Inflammatory macrophage treated with lipopolysaccharide for 4 hours (primary cell): ENCODE measurements around the gene PRRG1.
"Not testable (repeated sequence)": the region's sequence is repeated elsewhere in the genome, so short reads cannot be mapped to it uniquely, and the experiment has no call there.

Experiments
- DNase-seq: peaks from one replicate; pipeline ENCODE4 v3.0.0-alpha.2; 2020

Gene PRRG1

DNA sequence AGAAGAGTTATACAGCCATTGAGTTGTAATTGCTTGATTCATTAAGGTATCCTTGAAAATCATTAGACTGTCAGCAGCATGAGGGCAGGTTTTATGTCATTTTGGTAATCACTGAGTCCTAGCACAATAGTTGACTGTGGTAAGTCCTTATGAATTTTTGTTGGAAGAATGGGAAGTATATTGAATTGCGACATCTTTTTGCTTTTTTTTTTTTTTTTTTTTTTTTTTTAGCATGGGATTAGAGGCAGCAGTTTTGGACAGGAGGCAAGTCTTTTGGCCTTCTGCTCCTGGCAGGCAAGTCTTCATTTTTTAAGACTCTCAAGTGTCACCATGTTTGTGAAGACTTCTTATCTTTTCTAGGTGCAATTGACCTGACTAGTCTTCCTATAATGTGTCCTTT, 29.7 kb downstream of the PRRG1 start:
- no peak for DNase-seq

DNA sequence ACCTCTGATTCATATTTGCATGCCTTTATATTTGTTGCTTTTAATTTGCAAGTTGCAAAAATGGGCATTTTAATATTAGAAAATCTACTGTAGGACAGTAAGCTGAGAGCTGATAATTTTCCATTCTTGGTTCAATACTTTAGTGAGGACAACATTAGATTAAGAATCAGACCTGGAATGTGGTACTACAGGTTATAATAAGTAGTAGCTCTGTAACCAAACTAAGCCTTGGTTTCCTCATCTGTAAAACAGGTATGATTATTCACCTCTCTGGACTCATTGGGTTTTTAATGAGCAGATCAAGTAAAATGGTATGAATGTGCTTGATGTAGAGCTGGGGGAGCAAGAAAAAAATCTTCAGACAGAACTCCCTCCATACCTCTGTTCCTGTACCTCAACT, 31.1 kb downstream of the PRRG1 start:
- DNase-seq: no peak

DNA sequence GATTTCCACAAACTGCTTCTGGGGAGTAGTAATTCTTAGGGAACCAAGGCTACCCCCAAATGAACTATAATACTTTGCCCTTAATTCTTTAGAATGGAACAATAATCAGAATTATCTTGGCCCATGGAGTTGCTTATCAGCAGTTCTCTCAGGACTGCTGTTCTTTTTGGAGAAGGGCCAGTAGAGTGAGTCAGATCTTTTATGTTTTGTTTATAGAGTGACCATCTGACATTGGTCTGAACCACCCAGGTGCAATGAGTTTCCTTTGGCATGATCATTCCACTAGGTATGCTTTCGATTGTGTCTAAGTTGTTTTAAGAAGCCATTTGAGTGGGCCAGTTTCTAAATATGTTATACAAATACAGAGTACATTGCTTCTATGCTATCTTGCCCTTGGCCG, 31.8 kb downstream of the PRRG1 start:
- DNase-seq: no peak

DNA sequence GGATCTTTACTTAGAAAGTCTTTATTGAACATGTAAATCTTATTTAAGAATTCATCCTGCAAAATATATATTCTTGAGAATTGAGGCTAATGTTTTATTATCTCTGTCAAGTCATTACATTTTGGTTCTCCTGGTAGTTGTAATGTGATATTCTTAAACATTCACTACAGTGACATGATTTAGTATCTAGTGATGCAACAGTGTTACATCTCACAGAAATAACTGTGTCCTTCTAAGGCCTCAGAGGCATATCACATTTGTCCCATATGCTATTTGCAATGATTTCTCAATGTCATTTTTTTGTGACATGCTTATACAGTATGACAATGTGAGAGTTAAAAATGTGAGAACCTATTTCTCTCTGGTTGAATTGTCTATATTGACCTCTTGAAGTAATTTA, 34.1 kb downstream of the PRRG1 start:
- DNase-seq: no peak

DNA sequence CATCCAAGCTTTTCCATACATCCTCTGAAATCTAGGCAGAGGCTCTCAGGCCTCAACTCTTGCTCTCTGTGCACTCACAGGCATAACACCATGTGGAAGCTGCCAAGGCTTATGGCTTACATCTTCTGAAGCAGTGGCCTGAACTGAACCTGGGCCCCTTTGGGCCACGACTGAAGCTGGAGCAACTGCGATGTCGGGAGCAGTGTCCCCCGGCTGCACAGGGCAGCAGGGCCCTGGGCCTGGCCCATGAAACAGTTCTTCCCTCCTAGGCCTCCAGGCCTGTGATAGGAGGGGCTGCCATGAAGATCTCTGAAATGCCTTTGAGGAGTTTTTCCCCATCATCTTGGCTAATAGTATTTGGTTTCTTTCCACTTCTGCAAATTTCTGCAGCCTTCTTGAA, 39.2 kb downstream of the PRRG1 start:
- no peak for DNase-seq

DNA sequence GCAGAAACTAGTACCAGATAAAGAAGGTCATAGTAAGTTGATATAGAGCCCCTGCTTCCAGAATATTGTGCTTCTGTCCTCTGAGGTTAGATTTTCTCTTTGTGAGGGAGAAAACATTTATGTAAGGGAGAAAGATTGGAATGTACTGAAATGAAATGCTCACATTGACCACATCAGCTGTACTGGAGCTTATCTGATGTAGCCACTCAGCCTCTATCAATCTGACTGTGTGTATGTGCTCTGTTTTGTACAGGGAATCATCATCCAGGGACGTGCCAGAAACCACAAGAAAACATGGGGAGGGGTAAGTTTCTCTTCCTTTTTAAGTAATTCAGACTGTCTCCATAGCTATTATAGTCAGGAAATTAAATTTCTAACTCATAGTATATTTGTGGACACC, 56.8 kb downstream of the PRRG1 start:
- DNase-seq: no peak

DNA sequence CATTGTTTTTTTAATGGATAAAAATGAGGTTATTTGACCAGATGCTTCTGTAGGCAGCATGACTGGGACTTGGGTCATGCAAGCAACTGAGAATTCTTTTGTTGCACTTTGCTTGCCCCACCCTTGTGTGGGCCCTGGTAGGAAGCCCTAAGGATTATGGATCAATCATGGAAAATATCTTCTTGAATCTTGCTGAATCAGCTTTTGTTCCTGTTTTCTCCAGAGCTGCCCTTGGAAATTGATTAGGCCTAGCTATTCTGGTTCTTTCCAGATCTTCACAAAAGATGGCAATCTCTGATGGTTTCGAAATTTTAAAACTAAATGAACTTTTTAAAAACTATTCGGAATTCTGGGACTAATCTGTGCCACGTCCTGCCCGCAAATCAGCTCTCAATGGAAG, 58.6 kb downstream of the PRRG1 start:
- DNase-seq: no peak

DNA sequence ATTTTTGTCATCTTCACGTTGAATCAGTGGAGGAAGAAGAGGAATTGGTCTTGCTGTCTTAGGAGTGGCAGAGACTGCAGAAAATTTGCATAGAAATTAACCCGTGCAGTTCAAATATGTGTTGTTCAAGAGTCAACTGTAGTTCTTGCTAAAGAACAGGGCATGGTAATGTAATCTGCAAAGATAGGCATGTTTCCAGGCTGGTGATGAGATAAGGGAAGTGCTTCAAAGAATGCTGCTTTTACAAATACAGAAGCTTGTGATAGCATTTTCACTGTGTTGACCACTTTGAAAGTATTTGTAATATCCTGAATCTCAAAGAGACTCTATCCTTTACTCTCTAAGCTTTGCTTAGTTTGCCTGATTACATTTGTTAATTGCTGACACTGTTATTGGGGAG, 60.1 kb downstream of the PRRG1 start:
- peak; percentile 2 for DNase-seq

DNA sequence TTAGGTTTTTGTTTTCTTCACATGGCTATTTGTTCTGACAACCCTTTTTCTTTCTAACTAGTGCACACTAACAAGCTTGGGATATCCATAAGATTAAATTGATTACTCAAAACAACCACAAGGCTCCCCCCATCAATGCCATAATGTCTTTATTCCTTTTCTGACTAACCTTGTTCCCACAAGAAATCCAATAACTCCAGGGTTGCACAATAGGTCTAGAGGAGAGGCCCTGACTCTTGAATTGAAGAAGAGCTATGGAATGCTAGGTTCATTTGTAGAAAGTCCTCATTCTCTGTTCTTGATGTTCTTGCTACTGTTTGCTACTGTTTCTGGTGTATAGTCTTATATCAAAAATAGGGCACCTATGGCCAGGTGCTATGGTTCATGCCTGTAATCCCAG, 71.0 kb downstream of the PRRG1 start:
- no peak for DNase-seq

DNA sequence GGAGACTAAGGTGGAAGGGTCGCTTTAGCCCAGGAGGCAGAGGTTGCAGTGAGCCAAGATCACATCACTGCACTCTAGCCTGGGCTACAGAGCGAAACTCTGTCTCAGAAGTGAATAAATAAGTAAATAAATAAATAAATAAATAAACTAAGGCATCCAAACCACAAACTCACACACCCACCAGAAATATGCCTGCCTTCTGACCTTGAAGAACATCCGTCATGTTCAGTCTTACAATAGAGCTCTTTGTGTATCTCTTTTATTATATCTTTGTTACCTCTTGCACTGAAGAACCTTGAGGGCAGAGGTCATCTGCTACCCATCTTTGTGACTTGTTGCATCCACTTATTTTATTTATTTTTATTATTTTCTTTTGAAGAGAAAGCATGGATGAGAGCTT, 71.6 kb downstream of the PRRG1 start:
- no peak for DNase-seq

DNA sequence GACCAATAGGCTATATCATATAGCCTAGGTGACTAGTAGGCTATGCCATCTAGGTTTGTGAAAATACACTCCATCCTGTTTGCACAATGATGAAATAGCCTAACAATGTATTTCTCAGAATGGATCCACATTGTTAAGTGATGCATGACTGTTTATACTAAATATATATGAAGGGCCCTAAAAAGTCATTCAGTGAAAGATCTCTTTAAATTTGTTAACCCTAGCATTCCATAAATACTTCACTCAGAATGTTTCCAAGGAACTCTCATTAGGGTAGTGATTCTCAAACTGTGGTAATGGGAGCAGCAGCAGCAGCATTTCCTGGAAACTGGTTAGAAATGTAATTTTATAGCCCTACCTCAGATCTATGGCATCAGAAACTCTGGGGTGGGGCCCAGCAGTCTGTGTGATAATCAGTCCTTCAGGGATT, 74.9 kb downstream of the PRRG1 start:
- DNase-seq: no peak

DNA sequence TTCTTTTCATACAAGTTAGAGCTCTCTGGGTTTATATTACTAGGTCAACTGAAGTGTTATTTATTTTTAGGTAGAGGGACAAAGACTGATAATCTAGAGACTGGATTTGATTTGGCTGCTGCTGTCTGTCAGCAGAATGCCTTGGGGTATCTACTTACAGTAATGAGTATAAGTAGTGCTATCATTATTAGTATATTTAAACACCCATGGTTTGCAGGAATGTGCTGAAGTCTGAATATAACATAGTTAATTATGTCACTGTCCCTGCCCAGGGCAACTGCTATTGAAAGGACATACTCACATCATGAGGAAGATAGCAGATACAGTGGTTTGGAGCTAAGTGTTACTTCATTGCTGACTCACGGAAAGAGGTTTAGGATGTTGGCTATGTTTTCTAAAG, 76.2 kb downstream of the PRRG1 start:
- DNase-seq: no peak

DNA sequence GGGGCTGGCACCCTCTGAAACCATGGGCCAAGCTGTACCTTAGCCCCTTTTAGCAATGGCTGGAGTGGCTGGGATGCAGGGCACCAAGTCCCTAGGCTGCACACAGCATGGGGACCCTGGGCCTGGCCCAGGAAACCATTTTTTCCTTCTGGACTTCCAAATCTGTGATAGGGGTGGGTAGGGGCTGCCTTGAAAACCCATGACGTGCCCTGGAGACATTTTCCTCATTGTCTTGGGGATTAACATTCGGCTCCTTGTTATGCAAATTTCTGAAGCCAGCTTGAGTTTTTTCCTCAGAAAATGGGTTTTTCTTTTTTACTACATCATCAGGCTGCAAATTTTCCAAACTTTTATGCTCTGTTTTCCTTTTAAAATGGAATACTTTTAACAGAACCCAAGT, 79.8 kb downstream of the PRRG1 start:
- DNase-seq: not testable (repeated sequence)

DNA sequence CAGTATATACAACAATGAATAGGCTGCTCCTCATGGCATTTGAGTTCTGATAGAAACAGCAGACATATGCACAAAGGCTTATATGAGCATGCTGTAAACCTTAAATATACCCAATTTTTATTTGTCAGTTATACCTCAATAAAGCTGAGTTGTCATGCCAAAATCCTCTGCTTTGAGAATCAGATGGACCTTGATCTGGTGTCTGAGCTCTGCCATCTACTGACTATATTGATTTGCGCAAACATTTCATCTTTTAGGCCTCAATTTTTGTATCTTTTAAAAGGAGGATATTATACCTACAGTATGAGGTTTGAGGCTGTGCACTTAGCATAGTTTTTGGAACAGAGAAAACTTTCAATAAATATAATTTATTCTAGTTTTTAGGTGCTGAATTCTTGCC, 85.2 kb downstream of the PRRG1 start:
- no peak for DNase-seq

DNA sequence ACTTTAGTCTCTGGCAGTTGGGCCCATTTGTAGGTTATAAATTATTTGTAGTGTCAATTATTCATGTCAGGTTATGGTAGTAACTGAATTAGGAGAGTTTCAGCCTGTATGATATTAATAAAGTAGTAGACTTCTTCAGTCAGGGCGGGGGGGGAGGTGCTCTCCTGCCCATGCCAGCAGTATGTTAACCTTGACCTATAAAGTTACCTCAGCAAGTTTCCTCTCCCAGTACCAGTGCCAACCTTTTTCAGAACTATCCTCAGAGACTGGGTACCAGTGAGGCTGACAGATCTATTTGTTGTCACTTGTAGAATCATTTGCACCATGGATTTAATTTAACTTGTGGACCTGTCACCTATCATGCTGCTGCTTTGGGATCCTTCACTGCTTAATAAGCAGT, 88.0 kb downstream of the PRRG1 start:
- no peak for DNase-seq

DNA sequence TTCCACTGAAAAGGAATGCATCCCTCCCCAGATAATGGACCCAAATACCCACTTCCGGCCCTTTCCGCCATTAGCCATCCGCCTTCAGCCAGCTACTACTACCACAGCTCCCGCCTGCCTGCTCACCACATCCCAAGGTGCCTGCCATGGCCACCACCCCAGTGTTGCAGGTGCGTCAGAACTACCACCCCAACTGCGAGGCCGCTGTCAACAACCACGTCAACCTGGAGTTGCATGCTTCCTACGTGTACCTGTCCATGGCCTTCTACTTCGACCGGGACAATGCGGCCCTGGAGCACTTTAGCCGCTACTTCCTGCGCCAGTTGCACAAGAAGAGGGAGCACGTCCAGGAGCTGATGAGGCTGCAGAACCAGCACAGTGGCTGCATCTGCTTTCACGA, 92.2 kb downstream of the PRRG1 start:
- DNase-seq: no peak

DNA sequence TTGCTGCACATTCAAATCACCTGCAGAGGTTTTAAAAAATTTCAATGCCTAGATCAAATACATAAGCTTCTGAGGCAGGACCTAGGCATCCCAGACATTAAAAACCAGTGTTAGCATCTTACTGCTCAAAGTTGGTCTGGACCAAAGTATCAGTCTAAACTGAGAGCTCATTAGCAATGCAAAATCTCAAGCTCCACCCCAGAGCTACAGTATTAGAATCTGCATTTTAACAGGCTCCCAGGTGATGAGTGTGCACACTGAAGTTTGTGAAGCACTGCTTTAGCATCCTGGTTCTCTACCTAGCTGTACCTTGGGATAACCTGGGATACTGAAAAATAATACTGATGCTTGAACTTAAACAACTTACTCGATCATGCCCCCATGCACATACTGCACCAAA, 96.0 kb downstream of the PRRG1 start:
- no peak for DNase-seq

DNA sequence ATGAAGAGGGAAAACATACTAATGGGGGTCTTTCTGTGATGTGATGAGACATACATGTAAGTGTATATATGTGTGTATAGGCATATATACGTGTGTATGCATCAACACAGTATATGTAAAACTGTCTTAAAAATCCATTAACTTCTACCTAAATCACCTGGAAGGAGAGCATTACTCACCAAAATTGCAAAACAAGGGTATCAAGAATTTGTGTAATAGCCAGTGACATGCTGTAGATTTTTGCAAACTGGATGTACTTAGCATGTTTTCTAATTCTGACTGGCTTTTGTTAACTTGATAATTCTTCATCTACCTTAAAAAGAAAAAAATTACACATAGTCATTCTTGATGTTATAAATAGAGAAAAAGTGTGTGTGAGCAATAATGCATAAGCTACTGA, 104.7 kb downstream of the PRRG1 start:
- DNase-seq: no peak

DNA sequence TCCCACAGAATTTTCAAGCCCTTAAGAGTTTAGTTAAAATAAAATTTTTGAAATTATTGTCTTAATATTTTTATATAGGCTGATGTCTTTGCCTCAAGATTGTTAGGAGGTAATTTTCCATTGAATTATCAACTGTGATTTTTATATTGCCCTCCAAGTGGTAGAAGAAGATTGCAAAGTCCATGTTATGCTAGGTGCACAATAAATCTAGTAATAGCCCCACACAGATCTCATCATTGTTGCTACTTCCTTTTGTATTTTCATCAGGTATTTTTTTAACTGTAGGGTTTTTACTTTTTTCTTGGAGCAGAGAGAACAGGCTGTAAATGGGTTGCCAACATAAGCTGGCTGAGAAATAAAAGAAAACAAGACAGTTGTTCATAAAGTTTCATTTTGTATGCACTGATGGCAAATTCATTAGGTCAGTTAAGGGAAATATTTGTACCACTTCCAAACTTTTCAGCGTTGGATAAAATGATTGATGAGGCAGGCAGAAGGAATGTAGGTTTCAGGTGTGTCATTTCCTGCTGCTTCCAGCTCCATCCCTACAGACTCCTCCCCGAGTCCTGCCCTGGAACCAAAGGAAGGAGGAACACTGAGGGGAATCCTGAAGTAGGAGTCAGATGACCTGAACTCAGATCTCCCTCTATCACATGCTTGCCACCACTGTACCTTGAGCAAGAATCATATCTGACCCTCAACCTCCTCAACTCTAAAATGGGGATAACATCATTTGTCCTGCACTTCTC, 105.5 kb downstream of the PRRG1 start:
- no peak for DNase-seq

DNA sequence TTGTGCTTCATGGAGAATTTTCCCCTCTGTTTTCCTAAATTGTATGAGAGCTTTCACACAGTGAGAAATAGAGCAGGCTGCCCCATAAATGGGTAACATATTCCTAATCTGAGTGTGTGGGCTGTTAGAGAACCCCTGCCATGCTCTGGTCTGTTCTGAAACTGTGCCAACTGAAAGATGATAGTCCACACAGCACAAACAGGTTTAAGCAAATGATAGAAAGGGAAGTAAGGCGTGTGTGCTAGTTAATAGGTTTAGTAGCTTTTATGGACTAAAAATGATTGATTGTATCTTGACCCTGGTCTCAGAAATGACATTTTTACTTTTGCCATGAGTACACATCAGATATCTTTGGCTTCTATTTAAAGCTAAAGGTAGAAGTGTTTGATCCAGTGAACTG, 106.2 kb downstream of the PRRG1 start:
- no peak for DNase-seq

DNA sequence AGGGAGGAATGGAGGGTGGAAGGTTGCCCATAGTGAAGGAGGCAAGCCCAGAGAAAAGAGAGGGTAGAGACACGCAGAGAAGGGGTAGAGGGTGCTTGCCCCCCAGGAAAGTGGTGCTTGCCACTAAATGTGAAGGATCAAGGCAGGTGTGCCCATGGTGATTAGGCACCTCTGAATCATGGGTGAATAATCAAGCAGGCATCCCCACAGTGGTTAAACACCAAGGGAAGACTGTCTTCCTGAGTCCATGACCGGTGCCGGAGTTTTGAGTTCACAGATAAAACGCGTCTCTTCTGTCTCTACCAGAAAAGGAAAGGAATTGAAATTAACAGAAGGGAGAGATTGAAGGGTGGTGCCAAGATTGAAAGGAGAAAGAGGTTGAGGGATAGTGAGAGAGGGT, 111.1 kb downstream of the PRRG1 start:
- not testable (repeated sequence) for DNase-seq

DNA sequence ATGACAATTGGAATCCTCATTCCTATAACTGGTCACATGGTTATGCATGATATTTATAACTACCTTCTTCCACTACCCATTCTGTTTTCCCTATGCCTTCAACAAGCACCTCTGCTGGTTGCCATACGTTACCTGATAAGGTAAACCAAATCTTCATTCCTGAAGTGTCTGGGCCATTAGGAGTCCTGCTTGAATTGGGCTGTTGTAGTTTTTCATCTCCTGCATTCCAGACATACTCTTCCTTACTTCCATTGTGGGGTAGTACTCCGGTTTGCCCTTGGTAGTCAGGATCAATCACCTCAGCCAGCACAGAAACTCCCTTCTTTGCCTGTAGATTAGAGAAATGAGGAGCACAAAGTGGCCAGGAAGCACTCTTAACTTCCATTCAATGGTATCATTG, 113.2 kb downstream of the PRRG1 start:
- no peak for DNase-seq

DNA sequence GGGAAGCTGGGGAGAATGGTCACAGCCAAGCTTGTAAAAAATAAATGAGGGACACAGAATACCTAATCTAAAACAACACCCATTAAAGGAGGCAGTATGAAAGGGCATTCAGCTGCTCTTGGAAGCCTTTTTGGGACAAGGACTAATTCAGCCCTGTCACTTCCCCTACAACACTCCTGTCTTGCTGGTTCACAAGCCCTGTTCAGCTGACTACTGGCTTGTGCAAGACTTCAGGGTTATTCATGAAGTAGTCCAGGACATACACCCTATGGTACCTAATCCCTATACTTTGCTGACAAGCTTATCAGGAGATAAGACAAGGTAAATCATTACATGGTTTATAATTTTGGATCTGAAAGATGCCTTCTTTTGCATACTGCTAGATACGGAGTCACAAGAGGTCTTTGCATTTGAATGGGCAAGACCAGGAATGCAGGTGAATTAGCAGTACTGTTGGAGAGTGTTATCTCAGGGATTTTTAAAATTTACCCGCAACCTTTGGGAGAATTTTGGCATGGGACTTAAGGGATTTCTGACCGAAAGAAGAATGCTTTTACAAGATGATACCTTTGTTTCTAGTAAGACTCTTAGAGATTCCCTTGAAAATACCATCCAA, 119.1 kb downstream of the PRRG1 start:
- DNase-seq: no peak

DNA sequence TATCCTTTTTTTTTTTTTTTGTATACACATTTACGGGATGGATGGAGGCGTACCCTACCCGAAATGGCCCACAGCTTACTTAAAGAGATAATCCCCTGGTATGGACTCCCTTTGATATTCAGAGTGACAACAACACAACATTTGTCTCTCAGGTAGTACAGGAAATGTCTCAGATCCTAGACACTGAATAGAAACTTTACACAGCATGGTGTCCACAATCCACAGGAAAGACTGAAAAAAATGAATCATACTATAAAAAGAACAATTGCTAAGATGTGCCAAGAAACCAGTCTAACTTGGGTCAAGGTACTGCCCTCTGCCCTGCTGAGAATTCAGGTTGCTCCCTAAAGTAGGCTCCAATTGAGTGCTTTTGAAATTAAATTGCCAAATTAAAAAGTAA, 121.5 kb downstream of the PRRG1 start:
- no peak for DNase-seq

DNA sequence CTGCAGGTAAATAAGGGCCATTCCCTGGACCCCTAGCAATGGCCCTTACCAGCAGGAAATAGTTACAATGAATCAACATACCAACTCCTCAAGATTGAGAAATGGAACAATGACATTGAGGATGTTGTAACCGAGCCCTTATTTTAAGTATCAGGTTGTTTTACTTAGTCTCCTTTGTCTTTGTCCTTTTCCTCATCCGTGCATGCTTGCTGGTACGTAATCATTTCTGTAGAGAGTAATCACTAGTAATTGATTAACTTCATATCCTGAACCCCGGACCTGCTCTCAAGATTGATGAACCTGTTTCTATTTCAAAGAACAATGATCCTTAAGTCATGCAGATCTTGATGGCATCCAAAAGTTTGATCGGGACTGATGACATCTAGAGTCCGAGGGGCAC, 123.7 kb downstream of the PRRG1 start:
- DNase-seq: no peak
